ENCODE results near the gene INF2. TPM values are rescaled to one million over a fixed set of nuclear protein-coding genes. Genes with fewer than 3 reads are reported as not detected.

INF2 gene
- total RNA-seq, 1 experiment from 2014 or later, result 113 TPM

DNA sequence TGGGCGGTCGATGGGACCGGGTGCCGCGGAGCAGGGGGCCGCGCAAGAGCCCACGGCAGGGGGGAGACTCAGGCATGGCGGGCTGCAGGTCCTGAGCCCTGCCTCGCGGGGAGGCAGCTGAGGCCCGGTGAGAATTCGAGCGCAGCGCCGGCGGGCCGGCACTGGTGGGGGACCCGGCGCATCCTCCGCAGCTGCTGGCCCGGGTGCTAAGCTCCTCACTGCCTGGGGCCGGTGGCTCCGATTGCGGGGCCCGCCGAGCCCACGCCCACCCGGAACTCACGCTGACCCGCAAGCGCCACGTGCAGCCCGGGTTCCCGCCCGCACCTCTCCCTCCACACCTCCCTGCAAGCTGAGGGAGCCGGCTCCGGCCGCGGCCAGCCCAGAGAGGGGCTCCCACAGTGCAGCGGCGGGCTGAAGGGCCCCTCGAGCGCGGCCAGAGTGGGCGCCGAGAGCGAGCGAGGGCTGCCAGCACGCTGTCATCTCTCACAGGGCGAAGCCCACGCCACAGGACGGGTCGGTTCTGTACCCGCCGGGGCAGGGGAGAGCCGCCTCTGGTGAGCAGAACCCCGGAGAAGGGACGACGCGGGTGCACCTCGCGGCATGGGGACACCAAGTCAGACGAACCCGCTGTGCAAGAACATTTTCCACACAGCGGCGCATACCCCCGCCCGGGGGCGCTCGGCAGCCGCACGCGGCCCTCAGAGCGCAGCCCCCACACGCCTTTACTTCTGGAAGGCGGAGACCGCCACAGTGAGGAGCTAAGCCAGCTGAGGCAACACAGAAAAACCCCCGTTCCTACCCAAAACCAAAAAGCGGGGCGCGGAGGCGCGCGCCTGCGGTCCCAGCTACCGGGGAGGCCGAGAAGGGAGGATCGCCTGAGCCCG lies 62.4 kb downstream of the INF2 start:
- Histone ChIP-seq H3K36me3 (ENCODE audit: low read depth) (peaks cover 3% of the 10 kb centered on the region; the same call in 1 of the 2 replicates), H3K27me3 (ENCODE audit: insufficient read depth, low read depth) (no peaks in the 10 kb centered on the region), H3K4me2 (peak overlapping the region; percentile 96), H4K20me1 (ENCODE audit: insufficient read depth) (peaks cover 10% of the 10 kb centered on the region), H3K79me2 (ENCODE audit: low read depth) (peaks cover 34% of the 10 kb centered on the region), H3K9me2 (ENCODE audit: insufficient read depth) (no peaks in the 10 kb centered on the region), H3K27ac (no peak overlapping the region), H3K4me3 (peak overlapping the region; percentile 65; the same call in 1 of the 2 replicates), H2AFZ (peak overlapping the region; percentile 92), H3K4me1 (replicated peaks; ENCODE audit: insufficient read depth) (peaks cover 28% of the 10 kb centered on the region), H3F3A (ENCODE audit: insufficient read depth, low read depth) (peaks cover 9% of the 10 kb centered on the region; the same call in 1 of the 2 replicates), H3K9me3 (ENCODE audit: insufficient read depth, low read depth) (no peaks in the 10 kb centered on the region)
- DNase-seq, result no peak
- CTCF ChIA-PET, result no interaction called here
- BruUV-seq (replicated peaks), result TSS peak; percentile 85
- no peak for TF ChIP-seq EZH2 (IDR thresholded peaks at IDR 0.05; ENCODE audit: low read depth)
- TF ChIP-seq, protein P1, sequence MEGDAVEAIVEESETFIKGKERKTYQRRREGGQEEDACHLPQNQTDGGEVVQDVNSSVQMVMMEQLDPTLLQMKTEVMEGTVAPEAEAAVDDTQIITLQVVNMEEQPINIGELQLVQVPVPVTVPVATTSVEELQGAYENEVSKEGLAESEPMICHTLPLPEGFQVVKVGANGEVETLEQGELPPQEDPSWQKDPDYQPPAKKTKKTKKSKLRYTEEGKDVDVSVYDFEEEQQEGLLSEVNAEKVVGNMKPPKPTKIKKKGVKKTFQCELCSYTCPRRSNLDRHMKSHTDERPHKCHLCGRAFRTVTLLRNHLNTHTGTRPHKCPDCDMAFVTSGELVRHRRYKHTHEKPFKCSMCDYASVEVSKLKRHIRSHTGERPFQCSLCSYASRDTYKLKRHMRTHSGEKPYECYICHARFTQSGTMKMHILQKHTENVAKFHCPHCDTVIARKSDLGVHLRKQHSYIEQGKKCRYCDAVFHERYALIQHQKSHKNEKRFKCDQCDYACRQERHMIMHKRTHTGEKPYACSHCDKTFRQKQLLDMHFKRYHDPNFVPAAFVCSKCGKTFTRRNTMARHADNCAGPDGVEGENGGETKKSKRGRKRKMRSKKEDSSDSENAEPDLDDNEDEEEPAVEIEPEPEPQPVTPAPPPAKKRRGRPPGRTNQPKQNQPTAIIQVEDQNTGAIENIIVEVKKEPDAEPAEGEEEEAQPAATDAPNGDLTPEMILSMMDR (conservative IDR thresholded peaks at IDR 0.05), result no peak
- intact Hi-C loops (cut with micrococcal nuclease; ENCODE audit: unreplicated experiment), result loop anchor here (5.0 kb wide), 1 partner anchor 69 kb away; no protein-coding TSS in a partner anchor
- POLR2A ChIA-PET (ENCODE audit: unreplicated experiment), result no interaction called here

DNA sequence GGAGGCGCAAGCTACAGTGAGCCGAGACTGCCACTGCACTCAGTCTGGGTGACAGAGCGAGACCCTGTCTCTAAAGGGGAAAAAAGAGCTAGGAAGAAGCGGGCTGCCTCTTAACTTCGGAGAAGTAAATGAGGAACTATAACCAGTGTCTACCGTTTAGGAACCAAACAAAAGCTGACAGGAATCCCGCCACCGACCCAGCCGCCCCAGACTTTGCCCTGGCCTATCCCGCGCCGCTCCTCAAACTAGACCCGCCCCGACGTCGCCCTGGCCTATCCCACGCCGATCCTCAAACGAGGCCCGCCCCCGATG lies 63.0 kb downstream of the INF2 start:
- Histone ChIP-seq H3K27me3 (ENCODE audit: insufficient read depth, low read depth) (no peaks in the 10 kb centered on the region), H3K9me2 (ENCODE audit: insufficient read depth) (no peaks in the 10 kb centered on the region), H3K4me1 (replicated peaks; ENCODE audit: insufficient read depth) (peaks cover 28% of the 10 kb centered on the region), H3F3A (ENCODE audit: insufficient read depth, low read depth) (peaks cover 9% of the 10 kb centered on the region; the same call in 1 of the 2 replicates), H2AFZ (peak overlapping the region; percentile 92), H3K4me3 (peak overlapping the region; percentile 65; the same call in 1 of the 2 replicates), H3K4me2 (peak overlapping the region; percentile 96), H4K20me1 (ENCODE audit: insufficient read depth) (peaks cover 10% of the 10 kb centered on the region), H3K27ac (no peak overlapping the region), H3K9me3 (ENCODE audit: insufficient read depth, low read depth) (no peaks in the 10 kb centered on the region), H3K79me2 (ENCODE audit: low read depth) (peaks cover 38% of the 10 kb centered on the region), H3K36me3 (ENCODE audit: low read depth) (peaks cover 3% of the 10 kb centered on the region; the same call in 1 of the 2 replicates)
- DNase-seq, result no peak
- intact Hi-C loops (cut with micrococcal nuclease; ENCODE audit: unreplicated experiment), result loop anchor here (5.0 kb wide), 1 partner anchor 70 kb away; no protein-coding TSS in a partner anchor
- ChIA-PET POLR2A (ENCODE audit: unreplicated experiment) (interaction anchor here (0.7 kb wide), 1 partner anchor 45 kb away, joined by 3 read pairs; no protein-coding TSS in a partner anchor), CTCF (interaction anchor here (0.6 kb wide), 1 partner anchor 549 kb away, joined by 4 read pairs; no protein-coding TSS in a partner anchor)
- no TSS peak for BruUV-seq (replicated peaks)
- TF ChIP-seq, protein P1 (conservative IDR thresholded peaks at IDR 0.05), result no peak
- TF ChIP-seq EZH2 (IDR thresholded peaks at IDR 0.05; ENCODE audit: low read depth), result no peak

DNA sequence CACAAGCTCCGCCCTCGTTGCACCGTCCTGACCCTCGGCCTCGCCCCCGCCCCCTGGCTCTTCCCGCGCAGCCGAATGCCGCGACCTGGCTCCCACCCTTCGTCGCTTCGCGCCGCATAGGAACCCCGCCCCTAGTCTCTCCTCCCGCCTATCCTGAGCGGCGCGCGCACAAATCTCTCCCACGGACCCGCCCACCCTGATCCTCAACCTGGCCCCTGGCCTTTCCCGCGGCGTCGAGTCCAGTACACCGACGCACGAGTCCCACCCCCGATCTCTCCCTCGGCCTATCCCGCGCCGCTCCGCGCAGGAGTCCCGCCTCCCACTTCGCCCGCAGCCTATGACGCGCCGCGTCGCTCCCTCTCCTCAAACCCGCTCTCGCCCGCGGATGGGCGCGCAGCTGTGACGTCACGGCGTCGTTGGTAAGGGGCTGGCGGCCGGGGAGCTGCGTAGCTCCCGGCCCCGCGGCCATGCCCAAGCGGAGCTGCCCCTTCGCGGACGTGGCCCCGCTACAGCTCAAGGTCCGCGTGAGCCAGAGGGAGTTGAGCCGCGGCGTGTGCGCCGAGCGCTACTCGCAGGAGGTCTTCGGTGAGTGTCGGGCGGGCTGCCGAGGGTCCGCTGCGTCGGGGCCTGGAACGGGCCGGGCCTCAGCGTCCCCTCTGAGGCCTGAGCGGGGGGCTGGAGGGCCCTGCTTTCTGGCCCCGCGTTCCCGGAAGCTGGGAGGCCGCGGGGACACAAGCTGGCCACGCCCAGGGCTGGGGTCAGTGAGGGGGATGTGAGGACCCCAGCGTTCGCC lies 63.5 kb downstream of the INF2 start, which contains the start of gene SIVA1:
Gene SIVA1, plus strand, starts transcription at position 413 of the 793 bp plus-strand sequence. Its CDS starts 55 bp downstream, at position 468.
- Histone ChIP-seq H3K9me2 (ENCODE audit: insufficient read depth) (no peaks in the 10 kb centered on the region), H3K4me1 (replicated peaks; ENCODE audit: insufficient read depth) (peaks cover 28% of the 10 kb centered on the region), H4K20me1 (ENCODE audit: insufficient read depth) (peaks cover 10% of the 10 kb centered on the region), H3K4me3 (peak within 1 kb of the TSS; percentile 65), H3K9me3 (ENCODE audit: insufficient read depth, low read depth) (no peaks in the 10 kb centered on the region), H3K79me2 (ENCODE audit: low read depth) (peaks cover 38% of the 10 kb centered on the region), H3K36me3 (ENCODE audit: low read depth) (peaks cover 3% of the 10 kb centered on the region; the same call in 1 of the 2 replicates), H3K27me3 (ENCODE audit: insufficient read depth, low read depth) (no peaks in the 10 kb centered on the region), H2AFZ (peak within 1 kb of the TSS; percentile 92), H3K27ac (0 out of 2 replicates have a peak within 1 kb of the TSS, but pooled peaks have one; percentile 7), H3K4me2 (peak within 1 kb of the TSS; percentile 96), H3F3A (ENCODE audit: insufficient read depth, low read depth) (peaks cover 9% of the 10 kb centered on the region; the same call in 1 of the 2 replicates)
- ChIA-PET POLR2A (ENCODE audit: unreplicated experiment) (interaction anchor here (0.7 kb wide), 1 partner anchor 45 kb away, joined by 3 read pairs; no protein-coding TSS in a partner anchor), CTCF (interaction anchor here (0.6 kb wide), 1 partner anchor 548 kb away, joined by 4 read pairs; no protein-coding TSS in a partner anchor)
- no TSS peak for BruUV-seq (replicated peaks)
- intact Hi-C loops (cut with micrococcal nuclease; ENCODE audit: unreplicated experiment), result loop anchor here (5.0 kb wide), 1 partner anchor 71 kb away; no protein-coding TSS in a partner anchor
- TF ChIP-seq EZH2 (IDR thresholded peaks at IDR 0.05; ENCODE audit: low read depth), result no peak
- TF ChIP-seq, protein P1 (conservative IDR thresholded peaks at IDR 0.05), result no peak
- DNase-seq, result peak; percentile 95 to 97

Measured in PC-9 (cell line).